OCI-LY7 (cell line): ENCODE measurements around the gene S100A9.

Source experiments
- EZH2phosphoT487 ChIP-seq: fragments of 200-600 bp; sonication (generic); IDR thresholded peaks from 2 replicates; pipeline ENCODE4 v1.6.1; 2018; ENCODE audit warnings: low read depth, borderline replicate concordance, mild to moderate bottlenecking, mixed run types, antibody characterized with exemption, low read length, moderate library complexity, mixed read lengths
- TF ChIP-seq, protein P1 (sequence below): fragments of 200-600 bp; sonication (generic); conservative IDR thresholded peaks from 2 replicates; pipeline ENCODE4 v1.5.1; 2014; ENCODE audit warnings: mild to moderate bottlenecking, antibody characterized with exemption, low read length, moderate library complexity, mixed read lengths

GRCh38 chr1:153341431-153341934 lies 16.2 kb upstream of the S100A9 start:
- TF ChIP-seq, protein P1, sequence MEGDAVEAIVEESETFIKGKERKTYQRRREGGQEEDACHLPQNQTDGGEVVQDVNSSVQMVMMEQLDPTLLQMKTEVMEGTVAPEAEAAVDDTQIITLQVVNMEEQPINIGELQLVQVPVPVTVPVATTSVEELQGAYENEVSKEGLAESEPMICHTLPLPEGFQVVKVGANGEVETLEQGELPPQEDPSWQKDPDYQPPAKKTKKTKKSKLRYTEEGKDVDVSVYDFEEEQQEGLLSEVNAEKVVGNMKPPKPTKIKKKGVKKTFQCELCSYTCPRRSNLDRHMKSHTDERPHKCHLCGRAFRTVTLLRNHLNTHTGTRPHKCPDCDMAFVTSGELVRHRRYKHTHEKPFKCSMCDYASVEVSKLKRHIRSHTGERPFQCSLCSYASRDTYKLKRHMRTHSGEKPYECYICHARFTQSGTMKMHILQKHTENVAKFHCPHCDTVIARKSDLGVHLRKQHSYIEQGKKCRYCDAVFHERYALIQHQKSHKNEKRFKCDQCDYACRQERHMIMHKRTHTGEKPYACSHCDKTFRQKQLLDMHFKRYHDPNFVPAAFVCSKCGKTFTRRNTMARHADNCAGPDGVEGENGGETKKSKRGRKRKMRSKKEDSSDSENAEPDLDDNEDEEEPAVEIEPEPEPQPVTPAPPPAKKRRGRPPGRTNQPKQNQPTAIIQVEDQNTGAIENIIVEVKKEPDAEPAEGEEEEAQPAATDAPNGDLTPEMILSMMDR, result no peak
- no peak for TF ChIP-seq EZH2phosphoT487
